Neural cell (in vitro differentiated cells): ENCODE results near the gene CRYGS. TPM values are rescaled to one million over a fixed set of nuclear protein-coding genes. Genes with fewer than 3 reads are reported as not detected.

Source experiments
- H2AFZ ChIP-seq: fragments of 200-600, 300-800 bp; sonication (generic), shearing (Covaris generic); 2 replicates; pipeline ENCODE4 v1.6.0; 2014; ENCODE audit warnings: low read depth, mild to moderate bottlenecking, antibody characterized with exemption, low read length, moderate library complexity
- H3F3A ChIP-seq: fragments of 200-600 bp; shearing (Covaris generic); 2 replicates; pipeline ENCODE4 v1.6.1; 2016; ENCODE audit warnings: mild to moderate bottlenecking, moderate library complexity, mixed read lengths, antibody characterized with exemption, low read length; ENCODE audit not compliant: insufficient read depth, poor library complexity, severe bottlenecking
- H3K27ac ChIP-seq: fragments of 200-600, 300-800 bp; sonication (generic), shearing (Covaris generic); 2 replicates; pipeline ENCODE4 v1.5.1; 2014; ENCODE audit warnings: mild to moderate bottlenecking, low read length, moderate library complexity
- H3K27me3 ChIP-seq: fragments of 300-800, 200-600 bp; sonication (generic), shearing (Covaris generic); 2 replicates; pipeline ENCODE4 v1.6.0; 2014; ENCODE audit warnings: mild to moderate bottlenecking, low read depth, low read length, moderate library complexity; ENCODE audit not compliant: insufficient read depth
- H3K36me3 ChIP-seq: fragments of 300-800, 200-600 bp; sonication (generic), shearing (Covaris generic); 2 replicates; pipeline ENCODE4 v1.5.1; 2014; ENCODE audit warnings: mild to moderate bottlenecking, antibody characterized with exemption, low read length, moderate library complexity; ENCODE audit not compliant: insufficient read depth
- H3K4me2 ChIP-seq: fragments of 300-800, 200-600 bp; sonication (generic), shearing (Covaris generic); 2 replicates; pipeline ENCODE4 v1.6.0; 2014; ENCODE audit warnings: mild to moderate bottlenecking, low read length
- H3K4me3 ChIP-seq: fragments of 300-800, 200-600 bp; sonication (generic), shearing (Covaris generic); 2 replicates; pipeline ENCODE4 v1.5.1; 2014; ENCODE audit warnings: mild to moderate bottlenecking, low read length, moderate library complexity
- H3K79me2 ChIP-seq: fragments of 200-600 bp; shearing (Covaris generic); replicated peaks from 2 replicates; pipeline ENCODE4 v1.6.0; 2014; ENCODE audit warnings: mild to moderate bottlenecking, low read length, moderate library complexity; ENCODE audit not compliant: insufficient read depth
- H3K9ac ChIP-seq: fragments of 300-800, 200-600 bp; sonication (generic), shearing (Covaris generic); 2 replicates; pipeline ENCODE4 v1.6.1; 2016; ENCODE audit warnings: mild to moderate bottlenecking, low read length, mixed read lengths
- H3K9me2 ChIP-seq: fragments of 200-600 bp; shearing (Covaris generic); 2 replicates; pipeline ENCODE4 v1.6.1; 2016; ENCODE audit warnings: mild to moderate bottlenecking, low read length, mixed read lengths; ENCODE audit not compliant: insufficient read depth
- H3K9me3 ChIP-seq: fragments of 200-600, 300-800 bp; sonication (generic), shearing (Covaris generic); 2 replicates; pipeline ENCODE4 v1.6.1; 2016; ENCODE audit warnings: mild to moderate bottlenecking, mixed run types, low read length, moderate library complexity, mixed read lengths
- H4K20me1 ChIP-seq: fragments of 200-600 bp; shearing (Covaris generic); 2 replicates; pipeline ENCODE4 v1.6.1; 2016; ENCODE audit warnings: mild to moderate bottlenecking, mixed run types; ENCODE audit not compliant: insufficient read depth
- EP300 ChIP-seq: fragments of 450-650 bp; conservative IDR thresholded peaks from 2 replicates; pipeline ENCODE4 v1.6.1; 2014; ENCODE audit warnings: antibody characterized with exemption, mild to moderate bottlenecking, moderate library complexity; ENCODE audit not compliant: poor library complexity, severe bottlenecking
- EZH2 ChIP-seq: fragments of 200-600, 300-800 bp; shearing (Covaris generic), sonication (generic); IDR thresholded peaks from 2 replicates; pipeline ENCODE4 v1.6.1; 2014; ENCODE audit warnings: antibody characterized with exemption, low read length, borderline replicate concordance, mild to moderate bottlenecking; ENCODE audit not compliant: insufficient read depth, poor library complexity, severe bottlenecking
- MXI1 ChIP-seq: fragments of 450-650 bp; conservative IDR thresholded peaks from 2 replicates; pipeline ENCODE4 v1.6.1; 2014; ENCODE audit warnings: antibody characterized with exemption, mild to moderate bottlenecking; ENCODE audit not compliant: poor library complexity, severe bottlenecking
- POLR2AphosphoS5 ChIP-seq: IDR thresholded peaks from 2 replicates; pipeline ENCODE4 v1.6.1; 2012
- RAD21 ChIP-seq: fragments of 450-650 bp; conservative IDR thresholded peaks from 2 replicates; pipeline ENCODE4 v1.6.1; 2014; ENCODE audit warnings: antibody characterized with exemption, mild to moderate bottlenecking, moderate library complexity
- SMC3 ChIP-seq: fragments of 450-650 bp; conservative IDR thresholded peaks from 2 replicates; pipeline ENCODE4 v1.6.1; 2014; ENCODE audit warnings: antibody characterized with exemption, mild to moderate bottlenecking, moderate library complexity; ENCODE audit not compliant: poor library complexity
- TAF1 ChIP-seq: IDR thresholded peaks from 2 replicates; pipeline ENCODE4 v1.6.1; 2012; ENCODE audit warnings: low read depth
- polyA plus RNA-seq: library from polyadenylated mRNA; depleted of rRNA; stranded (reverse); fragments of >200 nt; gene quantifications from 2 replicates; pipeline ENCODE4 v1.2.3, GENCODE V29; 2014
- TF ChIP-seq, protein P1 (sequence below): IDR thresholded peaks from 2 replicates; pipeline ENCODE4 v1.6.1; 2012; ENCODE audit warnings: borderline replicate concordance
- TF ChIP-seq, protein P2 (sequence below): fragments of 450-650 bp; IDR thresholded peaks from 2 replicates; pipeline ENCODE4 v1.5.1; 2014; ENCODE audit warnings: antibody characterized with exemption, mild to moderate bottlenecking, moderate library complexity; ENCODE audit not compliant: poor library complexity, severe bottlenecking

Gene CRYGS
- polyA plus RNA-seq, 1 donor from 2014 or later: 7.7 TPM

DNA sequence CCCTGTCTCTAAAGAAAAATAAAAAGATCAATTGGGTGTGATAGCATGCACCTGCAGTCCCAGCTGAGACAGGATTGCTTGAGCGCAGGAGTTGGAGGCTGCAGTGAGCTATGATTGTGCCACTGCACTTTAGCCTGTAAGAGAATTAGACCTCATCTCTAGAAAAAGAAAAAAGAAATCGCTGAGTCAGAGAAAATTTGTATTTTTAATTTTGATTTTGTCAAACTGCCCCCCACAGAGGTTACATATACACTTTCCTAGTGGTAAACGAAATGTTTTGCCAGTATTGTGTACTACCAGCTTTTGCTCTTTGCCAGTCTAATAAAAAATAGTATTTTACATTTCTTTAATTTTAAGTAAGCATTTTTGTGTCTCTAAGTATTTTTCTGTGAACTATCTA lies 5.3 kb upstream of the CRYGS start:
- Histone ChIP-seq H3K4me3 (no peak overlapping the region), H3F3A (no peaks in the 10 kb centered on the region), H3K27ac (no peak overlapping the region), H3K4me2 (no peak overlapping the region), H3K9ac (no peak overlapping the region), H3K27me3 (no peaks in the 10 kb centered on the region), H4K20me1 (no peaks in the 10 kb centered on the region), H3K79me2 (no peaks in the 10 kb centered on the region), H3K36me3 (peaks cover 4% of the 10 kb centered on the region), H3K9me2 (no peaks in the 10 kb centered on the region), H3K9me3 (no peaks in the 10 kb centered on the region), H2AFZ (no peak overlapping the region)
- TF ChIP-seq, protein P1, sequence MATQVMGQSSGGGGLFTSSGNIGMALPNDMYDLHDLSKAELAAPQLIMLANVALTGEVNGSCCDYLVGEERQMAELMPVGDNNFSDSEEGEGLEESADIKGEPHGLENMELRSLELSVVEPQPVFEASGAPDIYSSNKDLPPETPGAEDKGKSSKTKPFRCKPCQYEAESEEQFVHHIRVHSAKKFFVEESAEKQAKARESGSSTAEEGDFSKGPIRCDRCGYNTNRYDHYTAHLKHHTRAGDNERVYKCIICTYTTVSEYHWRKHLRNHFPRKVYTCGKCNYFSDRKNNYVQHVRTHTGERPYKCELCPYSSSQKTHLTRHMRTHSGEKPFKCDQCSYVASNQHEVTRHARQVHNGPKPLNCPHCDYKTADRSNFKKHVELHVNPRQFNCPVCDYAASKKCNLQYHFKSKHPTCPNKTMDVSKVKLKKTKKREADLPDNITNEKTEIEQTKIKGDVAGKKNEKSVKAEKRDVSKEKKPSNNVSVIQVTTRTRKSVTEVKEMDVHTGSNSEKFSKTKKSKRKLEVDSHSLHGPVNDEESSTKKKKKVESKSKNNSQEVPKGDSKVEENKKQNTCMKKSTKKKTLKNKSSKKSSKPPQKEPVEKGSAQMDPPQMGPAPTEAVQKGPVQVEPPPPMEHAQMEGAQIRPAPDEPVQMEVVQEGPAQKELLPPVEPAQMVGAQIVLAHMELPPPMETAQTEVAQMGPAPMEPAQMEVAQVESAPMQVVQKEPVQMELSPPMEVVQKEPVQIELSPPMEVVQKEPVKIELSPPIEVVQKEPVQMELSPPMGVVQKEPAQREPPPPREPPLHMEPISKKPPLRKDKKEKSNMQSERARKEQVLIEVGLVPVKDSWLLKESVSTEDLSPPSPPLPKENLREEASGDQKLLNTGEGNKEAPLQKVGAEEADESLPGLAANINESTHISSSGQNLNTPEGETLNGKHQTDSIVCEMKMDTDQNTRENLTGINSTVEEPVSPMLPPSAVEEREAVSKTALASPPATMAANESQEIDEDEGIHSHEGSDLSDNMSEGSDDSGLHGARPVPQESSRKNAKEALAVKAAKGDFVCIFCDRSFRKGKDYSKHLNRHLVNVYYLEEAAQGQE: no peak
- no peak for TF ChIP-seq RAD21
- TF ChIP-seq TAF1: no peak
- TF ChIP-seq MXI1: no peak
- no peak for TF ChIP-seq EP300
- no peak for TF ChIP-seq POLR2AphosphoS5
- TF ChIP-seq, protein P2, sequence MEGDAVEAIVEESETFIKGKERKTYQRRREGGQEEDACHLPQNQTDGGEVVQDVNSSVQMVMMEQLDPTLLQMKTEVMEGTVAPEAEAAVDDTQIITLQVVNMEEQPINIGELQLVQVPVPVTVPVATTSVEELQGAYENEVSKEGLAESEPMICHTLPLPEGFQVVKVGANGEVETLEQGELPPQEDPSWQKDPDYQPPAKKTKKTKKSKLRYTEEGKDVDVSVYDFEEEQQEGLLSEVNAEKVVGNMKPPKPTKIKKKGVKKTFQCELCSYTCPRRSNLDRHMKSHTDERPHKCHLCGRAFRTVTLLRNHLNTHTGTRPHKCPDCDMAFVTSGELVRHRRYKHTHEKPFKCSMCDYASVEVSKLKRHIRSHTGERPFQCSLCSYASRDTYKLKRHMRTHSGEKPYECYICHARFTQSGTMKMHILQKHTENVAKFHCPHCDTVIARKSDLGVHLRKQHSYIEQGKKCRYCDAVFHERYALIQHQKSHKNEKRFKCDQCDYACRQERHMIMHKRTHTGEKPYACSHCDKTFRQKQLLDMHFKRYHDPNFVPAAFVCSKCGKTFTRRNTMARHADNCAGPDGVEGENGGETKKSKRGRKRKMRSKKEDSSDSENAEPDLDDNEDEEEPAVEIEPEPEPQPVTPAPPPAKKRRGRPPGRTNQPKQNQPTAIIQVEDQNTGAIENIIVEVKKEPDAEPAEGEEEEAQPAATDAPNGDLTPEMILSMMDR: no peak
- TF ChIP-seq SMC3: no peak
- TF ChIP-seq EZH2: no peak

DNA sequence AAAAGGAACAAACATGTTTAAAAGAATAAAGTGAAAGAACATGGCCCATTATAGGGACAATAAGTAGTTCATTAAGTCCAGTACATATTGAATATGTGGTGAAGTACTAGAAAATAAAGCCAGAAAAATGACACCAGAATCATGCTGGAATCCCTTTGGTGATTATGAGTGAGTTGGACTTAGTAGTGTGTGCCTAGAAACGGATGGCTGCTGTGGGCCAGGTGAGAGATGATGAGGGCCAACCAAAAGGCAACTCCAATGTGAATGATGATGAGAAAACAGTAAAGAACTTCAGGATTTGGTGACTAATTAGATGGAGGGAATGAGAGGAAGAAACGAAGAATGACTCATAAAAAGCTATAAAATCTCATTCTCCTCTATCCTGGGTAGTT lies 3.3 kb downstream of the CRYGS start:
- Histone ChIP-seq H3F3A (no peaks in the 10 kb centered on the region), H3K9me3 (no peaks in the 10 kb centered on the region), H3K9ac (no peak overlapping the region), H4K20me1 (no peaks in the 10 kb centered on the region), H3K9me2 (no peaks in the 10 kb centered on the region), H3K27ac (no peak overlapping the region), H3K4me3 (no peak overlapping the region), H2AFZ (no peak overlapping the region), H3K27me3 (no peaks in the 10 kb centered on the region), H3K36me3 (peaks cover 11% of the 10 kb centered on the region), H3K79me2 (no peaks in the 10 kb centered on the region), H3K4me2 (no peak overlapping the region)
- TF ChIP-seq, protein P2: no peak
- TF ChIP-seq RAD21 (no peak), POLR2AphosphoS5 (no peak), SMC3 (no peak), EZH2 (no peak), MXI1 (no peak), EP300 (no peak), TAF1 (no peak)
- TF ChIP-seq, protein P1: no peak
